PC-3 (cell line): Measurements from ENCODE around the gene DDX5.

ENCODE experiments used
- EZH2 ChIP-seq: fragments of 300-600 bp; sonication (generic); IDR thresholded peaks from one replicate; pipeline ENCODE4 v1.6.1; 2017; ENCODE audit warnings: antibody characterized with exemption, mild to moderate bottlenecking, low read length; ENCODE audit not compliant: unreplicated experiment
- TF ChIP-seq, protein P1 (sequence below): fragments of 300-600 bp; sonication (generic); conservative IDR thresholded peaks from 2 replicates; pipeline ENCODE4 v1.5.1; 2017; ENCODE audit warnings: antibody characterized with exemption, low read depth, mild to moderate bottlenecking, low read length

DNA sequence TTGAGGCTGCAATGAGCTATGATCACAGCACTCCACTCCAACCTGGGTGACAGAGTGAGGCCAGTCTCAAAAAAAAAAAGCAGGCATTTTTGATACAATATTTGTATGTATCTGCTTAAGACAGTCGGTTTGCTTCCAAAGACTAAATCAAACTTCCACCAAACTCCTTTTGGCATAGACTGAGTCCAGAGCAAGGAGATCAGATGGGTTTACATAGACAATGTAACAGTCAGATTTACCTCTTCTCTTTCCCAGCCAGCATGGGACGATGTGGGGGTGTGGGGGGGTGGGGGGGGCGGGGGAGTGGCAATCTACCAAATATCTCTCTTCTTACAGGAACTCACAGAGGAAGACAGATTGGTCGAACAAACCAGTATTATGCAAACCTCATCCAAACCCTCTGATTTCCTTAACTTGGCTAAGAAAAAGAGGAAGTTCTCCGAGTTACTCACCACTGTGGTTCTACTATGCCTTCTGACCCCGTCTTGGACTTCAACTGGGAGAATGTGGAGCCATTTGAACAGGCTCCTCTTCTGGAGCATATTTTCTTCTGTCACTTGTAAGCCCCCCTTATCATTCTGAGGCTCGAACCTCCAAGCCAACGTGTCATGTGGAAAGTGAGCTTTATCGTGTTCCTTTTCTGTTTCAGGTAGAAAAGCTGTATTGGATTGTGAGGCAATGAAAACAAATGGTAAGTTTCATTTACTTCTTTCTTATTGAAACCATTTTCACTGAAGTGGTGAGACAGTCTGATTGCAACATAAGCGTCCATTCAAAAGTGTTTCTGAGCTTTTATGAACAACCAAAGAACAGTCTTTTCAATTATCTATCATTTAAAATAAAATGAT is 57.2 kb downstream of the DDX5 start, which contains the start of gene MILR1:
- TF ChIP-seq EZH2, result no peak
- TF ChIP-seq, protein P1, sequence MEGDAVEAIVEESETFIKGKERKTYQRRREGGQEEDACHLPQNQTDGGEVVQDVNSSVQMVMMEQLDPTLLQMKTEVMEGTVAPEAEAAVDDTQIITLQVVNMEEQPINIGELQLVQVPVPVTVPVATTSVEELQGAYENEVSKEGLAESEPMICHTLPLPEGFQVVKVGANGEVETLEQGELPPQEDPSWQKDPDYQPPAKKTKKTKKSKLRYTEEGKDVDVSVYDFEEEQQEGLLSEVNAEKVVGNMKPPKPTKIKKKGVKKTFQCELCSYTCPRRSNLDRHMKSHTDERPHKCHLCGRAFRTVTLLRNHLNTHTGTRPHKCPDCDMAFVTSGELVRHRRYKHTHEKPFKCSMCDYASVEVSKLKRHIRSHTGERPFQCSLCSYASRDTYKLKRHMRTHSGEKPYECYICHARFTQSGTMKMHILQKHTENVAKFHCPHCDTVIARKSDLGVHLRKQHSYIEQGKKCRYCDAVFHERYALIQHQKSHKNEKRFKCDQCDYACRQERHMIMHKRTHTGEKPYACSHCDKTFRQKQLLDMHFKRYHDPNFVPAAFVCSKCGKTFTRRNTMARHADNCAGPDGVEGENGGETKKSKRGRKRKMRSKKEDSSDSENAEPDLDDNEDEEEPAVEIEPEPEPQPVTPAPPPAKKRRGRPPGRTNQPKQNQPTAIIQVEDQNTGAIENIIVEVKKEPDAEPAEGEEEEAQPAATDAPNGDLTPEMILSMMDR, result no peak
